Measurements from ENCODE around the gene ZNF302. TPM values are rescaled to one million over a fixed set of nuclear protein-coding genes. Genes with fewer than 3 reads are reported as not detected.
"Not testable (repeated sequence)": the region's sequence is repeated elsewhere in the genome, so short reads cannot be mapped to it uniquely, and the experiment has no call there.

ZNF302 gene
- total and polyA plus RNA-seq, 7 experiments from 2014 or later, result 13.6 to 61.4 (median 25.3) TPM

- H3K9me3 ChIP-seq (ENCODE audit: control insufficient read depth in 2 of 3, low read length in 3 of 3); CTCF ChIA-PET; H3K27me3 ChIP-seq (ENCODE audit: control insufficient read depth in 2 of 2, insufficient read depth in 2 of 2, low read length in 2 of 2); H3K4me3 ChIP-seq (ENCODE audit: low read length); POLR2A ChIA-PET; DNase-seq; H3K36me3 ChIP-seq (ENCODE audit: control insufficient read depth in 2 of 3, insufficient read depth in 3 of 3, low read length in 3 of 3); H3K9me3 Mint-ChIP-seq; H3K4me1 ChIP-seq (ENCODE audit: control insufficient read depth in 2 of 2, insufficient read depth in 2 of 2, low read length in 2 of 2); intact Hi-C loops (cut with micrococcal nuclease); ATAC-seq; H3K27me3 Mint-ChIP-seq; H3K27ac ChIP-seq (ENCODE audit: low read depth, low read length): not testable (repeated sequence)
- H3K36me3 Mint-ChIP-seq, result peaks cover 0 to 14% (median 3%) of the 10 kb centered on the region in 5 donors
- peaks cover 3 to 34% (median 16%) of the 10 kb centered on the region in 7 donors for H3K4me1 Mint-ChIP-seq
- peak overlapping the region in 4 of 9 donors; percentile 2 to 86 (median 75) for H3K27ac Mint-ChIP-seq
- H3K4me3 Mint-ChIP-seq, result peak overlapping the region in 4 of 10 donors; percentile 58 to 76 (median 62)
Observed at GRCh38 chr19:34668077-34668689, 9.3 kb upstream of the ZNF302 start.

- H3K36me3 ChIP-seq (ENCODE audit: control insufficient read depth in 2 of 3, insufficient read depth in 3 of 3, low read length in 3 of 3); H3K27me3 ChIP-seq (ENCODE audit: control insufficient read depth in 2 of 2, insufficient read depth in 2 of 2, low read length in 2 of 2); POLR2A ChIA-PET; ATAC-seq; H3K27me3 Mint-ChIP-seq; H3K9me3 ChIP-seq (ENCODE audit: control insufficient read depth in 2 of 3, low read length in 3 of 3); H3K27ac ChIP-seq (ENCODE audit: low read depth, low read length); DNase-seq; H3K4me3 ChIP-seq (ENCODE audit: low read length); H3K4me1 ChIP-seq (ENCODE audit: control insufficient read depth in 2 of 2, insufficient read depth in 2 of 2, low read length in 2 of 2); CTCF ChIA-PET; intact Hi-C loops (cut with micrococcal nuclease); H3K9me3 Mint-ChIP-seq: not testable (repeated sequence)
- Mint-ChIP-seq H3K36me3 (peaks cover 0 to 14% (median 3%) of the 10 kb centered on the region in 5 donors), H3K4me1 (peaks cover 0 to 29% (median 11%) of the 10 kb centered on the region in 7 donors), H3K4me3 (peak overlapping the region in 2 of 10 donors; percentile 58 to 61), H3K27ac (peak overlapping the region in 3 of 9 donors; percentile 2 to 65 (median 24))
Observed at GRCh38 chr19:34668690-34669089, 8.8 kb upstream of the ZNF302 start.

GRCh38 chr19:34669305-34669704 lies 8.2 kb upstream of the ZNF302 start:
- Mint-ChIP-seq H3K9me3 (peaks cover 0 to 5% (median 0%) of the 10 kb centered on the region in 11 donors), H3K4me3 (no peak overlapping the region), H3K27ac (no peak overlapping the region), H3K36me3 (peaks cover 3 to 20% (median 8%) of the 10 kb centered on the region in 5 donors), H3K27me3 (peaks cover 5 to 15% (median 6%) of the 10 kb centered on the region in 5 donors), H3K4me1 (peaks cover 5 to 28% (median 12%) of the 10 kb centered on the region in 7 donors)
- no peak for ATAC-seq
- intact Hi-C loops (cut with micrococcal nuclease), result no loop called here
- Histone ChIP-seq H3K4me3 (ENCODE audit: low read length) (no peak overlapping the region), H3K9me3 (ENCODE audit: control insufficient read depth in 2 of 3, low read length in 3 of 3) (no peaks in the 10 kb centered on the region), H3K36me3 (ENCODE audit: control insufficient read depth in 2 of 3, insufficient read depth in 3 of 3, low read length in 3 of 3) (no peaks in the 10 kb centered on the region), H3K27ac (ENCODE audit: low read depth, low read length) (no peak overlapping the region), H3K4me1 (ENCODE audit: control insufficient read depth in 2 of 2, insufficient read depth in 2 of 2, low read length in 2 of 2) (no peaks in the 10 kb centered on the region), H3K27me3 (ENCODE audit: control insufficient read depth in 2 of 2, insufficient read depth in 2 of 2, low read length in 2 of 2) (no peaks in the 10 kb centered on the region)
- ChIA-PET POLR2A (no interaction called here), CTCF (no interaction called here)
- no peak for DNase-seq

- DNase-seq (no peak), ATAC-seq (no peak)
- H3K27me3 Mint-ChIP-seq, result peaks cover 9 to 19% (median 12%) of the 10 kb centered on the region in 5 donors
- no peak overlapping the region for H3K27ac Mint-ChIP-seq
- ChIA-PET CTCF (interaction anchor here (0.7 kb wide), 1 partner anchor 383 kb away, joined by 5 read pairs; no protein-coding TSS in a partner anchor), POLR2A (no interaction called here)
- H3K4me1 Mint-ChIP-seq, result peaks cover 10 to 31% (median 19%) of the 10 kb centered on the region in 7 donors
- intact Hi-C loops (cut with micrococcal nuclease), result no loop called here
- Histone ChIP-seq H3K27ac (ENCODE audit: low read depth, low read length) (no peak overlapping the region), H3K27me3 (ENCODE audit: control insufficient read depth in 2 of 2, insufficient read depth in 2 of 2, low read length in 2 of 2) (no peaks in the 10 kb centered on the region), H3K9me3 (ENCODE audit: control insufficient read depth in 2 of 3, low read length in 3 of 3) (no peaks in the 10 kb centered on the region), H3K4me1 (ENCODE audit: control insufficient read depth in 2 of 2, insufficient read depth in 2 of 2, low read length in 2 of 2) (peaks cover 7 to 9% of the 10 kb centered on the region in 2 donors), H3K4me3 (ENCODE audit: low read length) (no peak overlapping the region), H3K36me3 (ENCODE audit: control insufficient read depth in 2 of 3, insufficient read depth in 3 of 3, low read length in 3 of 3) (no peaks in the 10 kb centered on the region)
- no peak overlapping the region for H3K4me3 Mint-ChIP-seq
- peaks cover 0 to 8% (median 4%) of the 10 kb centered on the region in 11 donors for H3K9me3 Mint-ChIP-seq
- peaks cover 7 to 24% (median 21%) of the 10 kb centered on the region in 5 donors for H3K36me3 Mint-ChIP-seq
Observed at GRCh38 chr19:34671972-34672371, 5.5 kb upstream of the ZNF302 start.

GRCh38 chr19:34673590-34673989 lies 3.9 kb upstream of the ZNF302 start:
- DNase-seq (no peak), ATAC-seq (no peak)
- Histone ChIP-seq H3K9me3 (ENCODE audit: control insufficient read depth in 2 of 3, low read length in 3 of 3) (no peaks in the 10 kb centered on the region), H3K36me3 (ENCODE audit: control insufficient read depth in 2 of 3, insufficient read depth in 3 of 3, low read length in 3 of 3) (peaks cover 0 to 5% (median 0%) of the 10 kb centered on the region in 3 experiments), H3K27me3 (ENCODE audit: control insufficient read depth in 2 of 2, insufficient read depth in 2 of 2, low read length in 2 of 2) (no peaks in the 10 kb centered on the region), H3K4me1 (ENCODE audit: control insufficient read depth in 2 of 2, insufficient read depth in 2 of 2, low read length in 2 of 2) (peaks cover 12% of the 10 kb centered on the region in 2 donors), H3K27ac (ENCODE audit: low read depth, low read length) (no peak overlapping the region), H3K4me3 (ENCODE audit: low read length) (no peak overlapping the region)
- H3K27me3 Mint-ChIP-seq, result peaks cover 9 to 19% (median 13%) of the 10 kb centered on the region in 5 donors
- no peak overlapping the region for H3K27ac Mint-ChIP-seq
- POLR2A ChIA-PET, result no interaction called here
- no peak overlapping the region for H3K4me3 Mint-ChIP-seq
- peaks cover 0 to 15% (median 6%) of the 10 kb centered on the region in 11 donors for H3K9me3 Mint-ChIP-seq
- peaks cover 7 to 25% (median 22%) of the 10 kb centered on the region in 5 donors for H3K36me3 Mint-ChIP-seq
- intact Hi-C loops (cut with micrococcal nuclease), result no loop called here
- H3K4me1 Mint-ChIP-seq, result peaks cover 9 to 39% (median 21%) of the 10 kb centered on the region in 7 donors
- CTCF ChIA-PET, result no interaction called here

GRCh38 chr19:34675250-34675649 lies 2.2 kb upstream of the ZNF302 start:
- peaks cover 17 to 41% (median 35%) of the 10 kb centered on the region in 5 donors for H3K36me3 Mint-ChIP-seq
- intact Hi-C loops (cut with micrococcal nuclease), result loop anchor here (5.0 kb wide), 6 partner anchors 287 to 1498 kb away; partner anchors contain the start of genes CEBPG (in 1 of the 2), FXYD7 (in 1 of the 2), LIN37 (in 1 of the 2) and LSM14A (in 1 of the 2)
- ChIA-PET POLR2A (no interaction called here), CTCF (no interaction called here)
- H3K9me3 Mint-ChIP-seq, result peaks cover 6 to 30% (median 16%) of the 10 kb centered on the region in 11 donors
- no peak for ATAC-seq
- H3K27ac Mint-ChIP-seq, result no peak overlapping the region
- H3K27me3 Mint-ChIP-seq, result peaks cover 9 to 19% (median 13%) of the 10 kb centered on the region in 5 donors
- H3K4me1 Mint-ChIP-seq, result peaks cover 20 to 48% (median 35%) of the 10 kb centered on the region in 7 donors
- no peak for DNase-seq
- Histone ChIP-seq H3K27ac (ENCODE audit: low read depth, low read length) (no peak overlapping the region), H3K4me1 (ENCODE audit: control insufficient read depth in 2 of 2, insufficient read depth in 2 of 2, low read length in 2 of 2) (peaks cover 14 to 15% of the 10 kb centered on the region in 2 donors), H3K27me3 (ENCODE audit: control insufficient read depth in 2 of 2, insufficient read depth in 2 of 2, low read length in 2 of 2) (no peaks in the 10 kb centered on the region), H3K36me3 (ENCODE audit: control insufficient read depth in 2 of 3, insufficient read depth in 3 of 3, low read length in 3 of 3) (peaks cover 6 to 16% (median 7%) of the 10 kb centered on the region in 3 experiments), H3K9me3 (ENCODE audit: control insufficient read depth in 2 of 3, low read length in 3 of 3) (no peaks in the 10 kb centered on the region), H3K4me3 (ENCODE audit: low read length) (no peak overlapping the region)
- H3K4me3 Mint-ChIP-seq, result peak overlapping the region in 4 of 10 donors; percentile 17 to 99 (median 41)
